ENCODE results near the gene FAM153A. TPM values are rescaled to one million over a fixed set of nuclear protein-coding genes. Genes with fewer than 3 reads are reported as not detected.
"Not testable (repeated sequence)": the region's sequence is repeated elsewhere in the genome, so short reads cannot be mapped to it uniquely, and the experiment has no call there.

The FAM153A gene
- total and polyA plus RNA-seq, 10 of the 15 experiments (the other 5 are each of a cell fraction or from before 2014, with no cell fraction given), result 0.10 to 0.18 TPM; not detected in 8

GRCh38 chr5:177695356-177695930, 87.3 kb downstream of the FAM153A start:
- H3K27ac ChIP-seq (ENCODE audit: control insufficient read depth, insufficient read depth); ATAC-seq; H3K9ac ChIP-seq (ENCODE audit: control insufficient read depth, insufficient read depth, low read length); H4K20me1 ChIP-seq (ENCODE audit: control insufficient read depth, insufficient read depth); POLR2A ChIA-PET; SMC1A ChIA-PET (ENCODE audit: uncharacterized antibody, unreplicated experiment); in situ Hi-C loops (cut with MboI); H3K4me3 ChIP-seq; intact Hi-C loops (cut with micrococcal nuclease; ENCODE audit: unreplicated experiment); H3K27me3 ChIP-seq (replicated peaks in 1 of 2; ENCODE audit: control insufficient read depth in 2 of 2, insufficient read depth in 2 of 2, low read length in 1 of 2); CTCF ChIA-PET; DNase-seq (ENCODE audit: low read depth, low spot score); BruUV-seq (replicated peaks); H2AFZ ChIP-seq (ENCODE audit: control insufficient read depth, low read depth, low read length); H3K9me3 ChIP-seq (replicated peaks; ENCODE audit: control insufficient read depth, insufficient read depth, low read length); RAD21 ChIA-PET (ENCODE audit: unreplicated experiment); H3K4me2 ChIP-seq (ENCODE audit: control insufficient read depth, insufficient read depth); H3K4me1 ChIP-seq (ENCODE audit: control insufficient read depth, insufficient read depth, low read length); FAIRE-seq; H3K36me3 ChIP-seq (ENCODE audit: control insufficient read depth in 2 of 2, insufficient read depth in 2 of 2, low read length in 1 of 2); H3K79me2 ChIP-seq (ENCODE audit: control insufficient read depth, insufficient read depth, low read length): not testable (repeated sequence)
- 42% methylated on average over 9 of the region's 12 CpGs for WGBS (ENCODE audit: insufficient coverage, insufficient replicate concordance, low lambda C conversion rate, missing lambda C conversion rate)

DNA sequence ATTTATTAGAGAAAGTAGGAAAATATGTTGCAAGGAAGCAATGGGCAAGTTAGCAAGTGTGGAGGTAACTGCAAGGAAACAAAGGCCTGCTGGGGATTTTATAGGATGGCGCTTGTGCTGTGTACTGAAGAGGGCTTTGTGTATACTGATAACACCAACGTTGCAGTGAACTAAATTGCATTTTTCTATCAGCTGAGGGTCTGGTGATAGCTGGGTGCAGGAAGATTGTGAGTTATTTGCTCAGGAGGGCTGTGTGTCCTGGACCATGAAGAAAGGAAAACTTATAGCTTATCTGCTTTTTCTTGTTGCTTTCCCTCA, 88.2 kb downstream of the FAM153A start:
- H3K9me3 ChIP-seq (replicated peaks; ENCODE audit: control insufficient read depth, insufficient read depth, low read length); H3K27ac ChIP-seq (ENCODE audit: control insufficient read depth, insufficient read depth); H3K79me2 ChIP-seq (ENCODE audit: control insufficient read depth, insufficient read depth, low read length); intact Hi-C loops (cut with micrococcal nuclease; ENCODE audit: unreplicated experiment); RAD21 ChIA-PET (ENCODE audit: unreplicated experiment); ATAC-seq; H3K4me3 ChIP-seq; BruUV-seq (replicated peaks); FAIRE-seq; H3K9ac ChIP-seq (ENCODE audit: control insufficient read depth, insufficient read depth, low read length); H3K4me1 ChIP-seq (ENCODE audit: control insufficient read depth, insufficient read depth, low read length); H3K4me2 ChIP-seq (ENCODE audit: control insufficient read depth, insufficient read depth); H4K20me1 ChIP-seq (ENCODE audit: control insufficient read depth, insufficient read depth); CTCF ChIA-PET; SMC1A ChIA-PET (ENCODE audit: uncharacterized antibody, unreplicated experiment); H2AFZ ChIP-seq (ENCODE audit: control insufficient read depth, low read depth, low read length); DNase-seq (ENCODE audit: low read depth, low spot score); H3K36me3 ChIP-seq (ENCODE audit: control insufficient read depth in 2 of 2, insufficient read depth in 2 of 2, low read length in 1 of 2); POLR2A ChIA-PET; H3K27me3 ChIP-seq (replicated peaks in 1 of 2; ENCODE audit: control insufficient read depth in 2 of 2, insufficient read depth in 2 of 2, low read length in 1 of 2): not testable (repeated sequence)
- no CpG with 5 or more reads among the region's 2 CpGs for WGBS (ENCODE audit: insufficient coverage, insufficient replicate concordance, low lambda C conversion rate, missing lambda C conversion rate)
- in situ Hi-C loops (cut with MboI), result loop anchor here (5.0 kb wide), 1 partner anchor 1477 kb away; no protein-coding TSS in a partner anchor

- H3K27me3 ChIP-seq (replicated peaks in 1 of 2; ENCODE audit: control insufficient read depth in 2 of 2, insufficient read depth in 2 of 2, low read length in 1 of 2); H3K4me2 ChIP-seq (ENCODE audit: control insufficient read depth, insufficient read depth); H3K36me3 ChIP-seq (ENCODE audit: control insufficient read depth in 2 of 2, insufficient read depth in 2 of 2, low read length in 1 of 2); ATAC-seq; BruUV-seq (replicated peaks); POLR2A ChIA-PET; H3K9ac ChIP-seq (ENCODE audit: control insufficient read depth, insufficient read depth, low read length); H3K4me1 ChIP-seq (ENCODE audit: control insufficient read depth, insufficient read depth, low read length); H3K27ac ChIP-seq (ENCODE audit: control insufficient read depth, insufficient read depth); FAIRE-seq; DNase-seq (ENCODE audit: low read depth, low spot score); SMC1A ChIA-PET (ENCODE audit: uncharacterized antibody, unreplicated experiment); H3K4me3 ChIP-seq; CTCF ChIA-PET; H3K9me3 ChIP-seq (replicated peaks; ENCODE audit: control insufficient read depth, insufficient read depth, low read length); H3K79me2 ChIP-seq (ENCODE audit: control insufficient read depth, insufficient read depth, low read length); RAD21 ChIA-PET (ENCODE audit: unreplicated experiment); intact Hi-C loops (cut with micrococcal nuclease; ENCODE audit: unreplicated experiment); H4K20me1 ChIP-seq (ENCODE audit: control insufficient read depth, insufficient read depth); H2AFZ ChIP-seq (ENCODE audit: control insufficient read depth, low read depth, low read length): not testable (repeated sequence)
- in situ Hi-C loops (cut with MboI), result loop anchor here (5.0 kb wide), 1 partner anchor 1477 kb away; no protein-coding TSS in a partner anchor
- 33% methylated on average over 7 of the region's 8 CpGs for WGBS (ENCODE audit: insufficient coverage, insufficient replicate concordance, low lambda C conversion rate, missing lambda C conversion rate)
Measured at GRCh38 chr5:177693671-177694517, 88.8 kb downstream of the FAM153A start.

DNA sequence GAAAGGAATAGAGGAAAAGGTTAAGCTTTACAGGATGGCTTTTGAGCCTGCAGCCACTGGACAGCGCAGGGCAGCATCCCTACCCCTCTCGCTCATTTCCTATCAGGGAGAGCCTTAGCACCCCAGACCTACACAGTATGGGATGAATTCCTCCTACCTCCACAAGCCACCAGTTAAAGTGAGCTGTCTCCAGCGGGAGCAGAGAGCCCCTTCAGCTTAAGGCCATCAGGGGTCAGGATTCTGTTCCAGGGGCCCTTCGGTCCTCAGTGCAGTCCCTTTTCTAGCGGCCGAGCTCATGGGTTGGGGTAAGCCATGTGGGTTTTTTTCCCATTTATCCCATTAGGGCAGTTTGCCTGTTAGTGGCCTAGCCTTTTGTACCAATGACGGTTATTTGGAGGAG, 89.7 kb downstream of the FAM153A start:
- RAD21 ChIA-PET (ENCODE audit: unreplicated experiment); FAIRE-seq; SMC1A ChIA-PET (ENCODE audit: uncharacterized antibody, unreplicated experiment); H3K27ac ChIP-seq (ENCODE audit: control insufficient read depth, insufficient read depth); ATAC-seq; H3K27me3 ChIP-seq (replicated peaks in 1 of 2; ENCODE audit: control insufficient read depth in 2 of 2, insufficient read depth in 2 of 2, low read length in 1 of 2); H3K4me1 ChIP-seq (ENCODE audit: control insufficient read depth, insufficient read depth, low read length); DNase-seq (ENCODE audit: low read depth, low spot score); BruUV-seq (replicated peaks); POLR2A ChIA-PET; H3K9ac ChIP-seq (ENCODE audit: control insufficient read depth, insufficient read depth, low read length); H2AFZ ChIP-seq (ENCODE audit: control insufficient read depth, low read depth, low read length); intact Hi-C loops (cut with micrococcal nuclease; ENCODE audit: unreplicated experiment); H3K4me3 ChIP-seq; CTCF ChIA-PET; H4K20me1 ChIP-seq (ENCODE audit: control insufficient read depth, insufficient read depth); H3K9me3 ChIP-seq (replicated peaks; ENCODE audit: control insufficient read depth, insufficient read depth, low read length); H3K79me2 ChIP-seq (ENCODE audit: control insufficient read depth, insufficient read depth, low read length); H3K36me3 ChIP-seq (ENCODE audit: control insufficient read depth in 2 of 2, insufficient read depth in 2 of 2, low read length in 1 of 2); H3K4me2 ChIP-seq (ENCODE audit: control insufficient read depth, insufficient read depth): not testable (repeated sequence)
- 81% methylated on average over 3 of the region's 7 CpGs for WGBS (ENCODE audit: insufficient coverage, insufficient replicate concordance, low lambda C conversion rate, missing lambda C conversion rate)
- in situ Hi-C loops (cut with MboI), result loop anchor here (5.0 kb wide), 1 partner anchor 1476 kb away; no protein-coding TSS in a partner anchor
